ENCODE measurements around the gene GRPEL2.

The GRPEL2 gene

GRCh38 chr5:149309354-149309753 lies 35.9 kb upstream of the GRPEL2 start:
- POLR2A ChIA-PET, result no interaction called here
- no peak for TF ChIP-seq ZNF391 (tag by site-specific recombination; IDR thresholded peaks at IDR 0.05; ENCODE audit: borderline replicate concordance, low read depth)
- TF ChIP-seq, protein P1, sequence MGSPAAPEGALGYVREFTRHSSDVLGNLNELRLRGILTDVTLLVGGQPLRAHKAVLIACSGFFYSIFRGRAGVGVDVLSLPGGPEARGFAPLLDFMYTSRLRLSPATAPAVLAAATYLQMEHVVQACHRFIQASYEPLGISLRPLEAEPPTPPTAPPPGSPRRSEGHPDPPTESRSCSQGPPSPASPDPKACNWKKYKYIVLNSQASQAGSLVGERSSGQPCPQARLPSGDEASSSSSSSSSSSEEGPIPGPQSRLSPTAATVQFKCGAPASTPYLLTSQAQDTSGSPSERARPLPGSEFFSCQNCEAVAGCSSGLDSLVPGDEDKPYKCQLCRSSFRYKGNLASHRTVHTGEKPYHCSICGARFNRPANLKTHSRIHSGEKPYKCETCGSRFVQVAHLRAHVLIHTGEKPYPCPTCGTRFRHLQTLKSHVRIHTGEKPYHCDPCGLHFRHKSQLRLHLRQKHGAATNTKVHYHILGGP (tag by site-specific recombination; IDR thresholded peaks at IDR 0.05), result no peak
- TF ChIP-seq ZNF239 (tag by site-specific recombination; IDR thresholded peaks at IDR 0.05), result no peak
- TF ChIP-seq ZNF138 (tag by site-specific recombination; IDR thresholded peaks at IDR 0.05; ENCODE audit: borderline replicate concordance), result no peak
- no peak for TF ChIP-seq ZNF335 (tag by site-specific recombination; conservative IDR thresholded peaks at IDR 0.05)
- TF ChIP-seq, protein P2, sequence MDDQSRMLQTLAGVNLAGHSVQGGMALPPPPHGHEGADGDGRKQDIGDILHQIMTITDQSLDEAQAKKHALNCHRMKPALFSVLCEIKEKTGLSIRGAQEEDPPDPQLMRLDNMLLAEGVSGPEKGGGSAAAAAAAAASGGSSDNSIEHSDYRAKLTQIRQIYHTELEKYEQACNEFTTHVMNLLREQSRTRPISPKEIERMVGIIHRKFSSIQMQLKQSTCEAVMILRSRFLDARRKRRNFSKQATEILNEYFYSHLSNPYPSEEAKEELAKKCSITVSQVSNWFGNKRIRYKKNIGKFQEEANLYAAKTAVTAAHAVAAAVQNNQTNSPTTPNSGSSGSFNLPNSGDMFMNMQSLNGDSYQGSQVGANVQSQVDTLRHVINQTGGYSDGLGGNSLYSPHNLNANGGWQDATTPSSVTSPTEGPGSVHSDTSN (CRISPR knock-in tag; IDR thresholded peaks at IDR 0.05), result no peak
- TF ChIP-seq, protein P3, sequence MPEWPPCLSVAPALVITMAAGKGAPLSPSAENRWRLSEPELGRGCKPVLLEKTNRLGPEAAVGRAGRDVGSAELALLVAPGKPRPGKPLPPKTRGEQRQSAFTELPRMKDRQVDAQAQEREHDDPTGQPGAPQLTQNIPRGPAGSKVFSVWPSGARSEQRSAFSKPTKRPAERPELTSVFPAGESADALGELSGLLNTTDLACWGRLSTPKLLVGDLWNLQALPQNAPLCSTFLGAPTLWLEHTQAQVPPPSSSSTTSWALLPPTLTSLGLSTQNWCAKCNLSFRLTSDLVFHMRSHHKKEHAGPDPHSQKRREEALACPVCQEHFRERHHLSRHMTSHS (tag by site-specific recombination; IDR thresholded peaks at IDR 0.05), result no peak
- no peak for TF ChIP-seq ZNF692 (tag by site-specific recombination; IDR thresholded peaks at IDR 0.05)
- no peak for TF ChIP-seq ZNF146 (tag by site-specific recombination; IDR thresholded peaks at IDR 0.05)
- TF ChIP-seq ZNF132 (tag by site-specific recombination; IDR thresholded peaks at IDR 0.05; ENCODE audit: borderline replicate concordance), result no peak
- CTCF ChIA-PET, result interaction anchor here (0.6 to 3.5 kb wide), 7 partner anchors 8 to 125 kb away, joined by 3 to 13 read pairs (median 5); no protein-coding TSS in a partner anchor
- H3K4me3 ChIP-seq (ENCODE audit: low read depth, low read length), result no peak overlapping the region
- no peaks in the 10 kb centered on the region for H3K4me1 ChIP-seq (ENCODE audit: control insufficient read depth, insufficient read depth, low read length)
- H3K9me3 ChIP-seq (ENCODE audit: control insufficient read depth, insufficient read depth, low read depth, low read length), result no peaks in the 10 kb centered on the region
- H3K27ac ChIP-seq (ENCODE audit: extremely low read depth, low read depth, low read length), result no peak overlapping the region
- no peaks in the 10 kb centered on the region for H3K36me3 ChIP-seq (ENCODE audit: control insufficient read depth in 2 of 2, insufficient read depth in 1 of 2, low read length in 2 of 2)

DNA sequence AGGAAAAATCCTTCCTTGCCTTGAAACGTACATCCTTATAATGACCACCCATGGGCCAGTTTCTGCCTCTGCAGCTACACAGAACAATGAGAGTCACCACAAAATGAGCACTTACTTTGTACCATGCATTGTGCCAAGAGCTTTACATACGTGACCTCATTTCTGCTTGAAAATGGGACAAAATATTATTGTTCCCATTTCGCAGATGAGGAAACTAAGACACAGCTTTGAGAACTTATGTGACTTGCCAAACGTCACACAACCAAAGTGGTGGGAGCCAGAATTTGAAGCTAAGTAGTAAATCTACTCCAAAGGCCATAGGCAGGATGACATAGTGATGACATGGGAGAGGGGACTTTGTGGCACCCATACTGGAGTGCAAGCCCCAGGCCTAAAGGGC lies 34.8 kb upstream of the GRPEL2 start:
- H3K4me3 ChIP-seq (ENCODE audit: low read depth, low read length), result no peak overlapping the region
- no peaks in the 10 kb centered on the region for H3K36me3 ChIP-seq (ENCODE audit: control insufficient read depth in 2 of 2, insufficient read depth in 1 of 2, low read length in 2 of 2)
- CTCF ChIA-PET, result interaction anchor here (0.6 to 3.5 kb wide), 5 partner anchors 21 to 124 kb away, joined by 3 to 13 read pairs (median 3); no protein-coding TSS in a partner anchor
- H3K4me1 ChIP-seq (ENCODE audit: control insufficient read depth, insufficient read depth, low read length), result no peaks in the 10 kb centered on the region
- H3K9me3 ChIP-seq (ENCODE audit: control insufficient read depth, insufficient read depth, low read depth, low read length), result no peaks in the 10 kb centered on the region
- POLR2A ChIA-PET, result interaction anchor here (0.7 kb wide), 1 partner anchor 35 kb away, joined by 3 read pairs; the partner anchor contains the start of gene GRPEL2
- TF ChIP-seq ZNF664 (tag by site-specific recombination; IDR thresholded peaks at IDR 0.05) (0 out of 2 replicates have a peak, but pooled peaks have one; percentile 19), HOXD13 (CRISPR knock-in tag; IDR thresholded peaks at IDR 0.05; ENCODE audit: borderline replicate concordance) (no peak), ZNF416 (tag by site-specific recombination; IDR thresholded peaks at IDR 0.05) (no peak), GLI2 (tag by site-specific recombination; IDR thresholded peaks at IDR 0.05; ENCODE audit: borderline replicate concordance, low read depth) (no peak), ZEB2 (tag by site-specific recombination; IDR thresholded peaks at IDR 0.05) (no peak), ZBTB11 (tag by site-specific recombination; conservative IDR thresholded peaks at IDR 0.05; ENCODE audit: low read depth) (no peak), ZNF792 (tag by site-specific recombination; IDR thresholded peaks at IDR 0.05) (no peak), ZNF391 (tag by site-specific recombination; IDR thresholded peaks at IDR 0.05; ENCODE audit: borderline replicate concordance, low read depth) (no peak)
- H3K27ac ChIP-seq (ENCODE audit: extremely low read depth, low read depth, low read length), result no peak overlapping the region
